NCI-H2171 (cell line): ENCODE data around the gene TXNL4B.
"Not testable (repeated sequence)": the region's sequence is repeated elsewhere in the genome, so short reads cannot be mapped to it uniquely, and the experiment has no call there.

Experiments
- DNase-seq: peaks from one replicate; lab custom pipeline; 2025; lab: John Stamatoyannopoulos, UW

Gene TXNL4B

GRCh38 chr16:72072514-72073342 lies 20.7 kb downstream of the TXNL4B start:
- no peak for DNase-seq

- no peak for DNase-seq
Measured at GRCh38 chr16:72068930-72069329, 24.5 kb downstream of the TXNL4B start.

GRCh38 chr16:72066747-72067146 lies 26.7 kb downstream of the TXNL4B start:
- peak; percentile 16 for DNase-seq

DNA sequence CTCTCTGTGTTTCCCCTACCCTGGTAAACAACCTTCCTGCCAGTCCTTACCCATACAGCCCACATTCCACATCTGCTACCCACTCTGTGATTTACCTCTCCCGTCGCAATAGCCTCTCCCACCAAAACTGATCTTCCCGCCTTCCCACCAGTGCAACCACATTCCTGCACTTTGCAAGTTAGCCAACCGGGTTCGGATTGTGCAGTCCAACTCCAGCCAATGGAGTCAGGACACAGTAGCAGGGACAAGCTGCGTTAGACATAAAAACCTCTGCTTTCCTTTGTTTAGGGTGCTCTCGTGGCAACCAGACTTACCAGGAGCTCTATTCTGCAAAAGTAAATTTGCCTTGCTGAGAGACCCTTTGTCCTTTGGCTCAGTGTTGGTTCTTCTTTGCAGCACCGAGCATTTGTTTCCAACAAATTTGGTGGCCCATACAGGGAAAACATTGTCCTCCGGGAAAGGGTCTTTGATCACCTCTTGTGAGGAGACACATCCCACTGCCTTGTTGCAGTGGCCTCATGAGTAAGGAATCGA lies 29.0 kb downstream of the TXNL4B start:
- no peak for DNase-seq

GRCh38 chr16:72061564-72061963 lies 31.9 kb downstream of the TXNL4B start:
- DNase-seq = no peak

GRCh38 chr16:72060405-72060804 lies 33.0 kb downstream of the TXNL4B start:
- DNase-seq = no peak

- DNase-seq = not testable (repeated sequence)
Measured at GRCh38 chr16:72059060-72059459, 34.4 kb downstream of the TXNL4B start.

- DNase-seq = not testable (repeated sequence)
Measured at GRCh38 chr16:72057313-72057712, 36.1 kb downstream of the TXNL4B start.

DNA sequence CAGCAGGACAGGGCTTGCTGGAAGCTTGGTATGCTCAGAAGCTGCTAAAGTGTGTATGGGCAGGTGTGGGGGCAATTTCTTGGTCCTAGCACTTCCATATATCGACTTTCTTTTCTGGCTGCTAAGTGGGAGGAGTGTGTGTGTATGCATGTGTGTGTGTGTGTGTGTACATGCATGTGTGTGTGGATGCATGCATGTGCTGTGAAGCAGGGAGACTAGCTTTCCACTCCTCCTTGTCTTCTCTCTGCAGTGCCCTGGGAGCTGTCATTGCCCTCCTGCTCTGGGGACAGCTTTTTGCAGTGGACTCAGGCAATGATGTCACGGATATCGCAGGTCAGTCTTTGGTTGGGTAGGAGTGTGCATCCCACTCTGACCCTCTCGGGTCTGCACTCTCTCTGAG lies 37.5 kb downstream of the TXNL4B start:
- no peak for DNase-seq

DNA sequence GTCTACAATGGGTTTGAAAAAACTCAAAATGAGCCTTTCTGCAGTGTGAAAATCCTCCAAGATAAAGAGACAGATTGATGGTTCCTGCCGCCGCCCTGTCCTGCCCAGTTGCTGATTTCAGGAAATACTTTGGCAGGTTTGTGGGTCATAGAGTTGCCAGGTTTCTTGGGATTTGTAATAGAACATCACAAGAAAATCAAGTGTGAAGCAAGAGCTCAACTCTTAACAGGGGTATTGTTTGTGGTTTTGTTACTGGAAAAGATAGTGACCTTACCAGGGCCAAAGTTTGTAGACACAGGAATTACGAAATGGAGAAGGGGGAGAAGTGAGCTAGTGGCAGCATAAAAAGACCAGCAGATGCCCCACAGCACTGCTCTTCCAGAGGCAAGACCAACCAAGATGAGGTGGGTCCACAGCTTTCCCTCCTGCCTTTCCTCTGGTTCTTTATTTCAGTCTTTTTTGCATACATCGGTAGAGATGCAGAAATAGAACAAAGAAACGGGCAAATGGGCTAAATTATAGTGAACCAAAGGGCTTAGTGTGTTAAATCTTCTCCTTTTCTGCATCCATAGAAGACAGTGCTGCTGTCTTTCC lies 39.1 kb downstream of the TXNL4B start, which contains the start of gene HP:
Gene HP, plus strand, starts transcription at position 252 of the 594 bp plus-strand sequence. Its CDS starts 148 bp downstream, at position 400.
- DNase-seq = not testable (repeated sequence)

DNA sequence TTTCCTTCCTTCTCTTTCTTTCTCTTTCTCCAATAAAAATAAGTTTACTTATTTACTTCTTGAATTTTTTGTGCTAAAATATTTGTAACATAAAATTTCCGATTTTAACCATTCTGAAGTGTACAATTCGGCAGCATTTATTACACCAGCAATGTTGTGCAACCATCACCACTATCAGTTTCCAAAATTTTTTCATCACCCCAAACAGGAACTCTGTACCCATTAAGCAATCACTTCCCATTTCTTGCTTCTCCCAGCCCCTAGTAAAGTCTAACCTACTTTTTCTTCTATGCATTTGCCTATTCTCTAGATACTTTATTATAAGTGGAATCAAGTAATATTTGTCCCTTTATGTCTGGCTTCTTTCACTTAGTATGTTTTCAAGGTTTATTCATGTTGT lies 41.6 kb downstream of the TXNL4B start:
- DNase-seq = no peak

- DNase-seq = no peak
Measured at GRCh38 chr16:72050769-72051464, 42.5 kb downstream of the TXNL4B start.

DNA sequence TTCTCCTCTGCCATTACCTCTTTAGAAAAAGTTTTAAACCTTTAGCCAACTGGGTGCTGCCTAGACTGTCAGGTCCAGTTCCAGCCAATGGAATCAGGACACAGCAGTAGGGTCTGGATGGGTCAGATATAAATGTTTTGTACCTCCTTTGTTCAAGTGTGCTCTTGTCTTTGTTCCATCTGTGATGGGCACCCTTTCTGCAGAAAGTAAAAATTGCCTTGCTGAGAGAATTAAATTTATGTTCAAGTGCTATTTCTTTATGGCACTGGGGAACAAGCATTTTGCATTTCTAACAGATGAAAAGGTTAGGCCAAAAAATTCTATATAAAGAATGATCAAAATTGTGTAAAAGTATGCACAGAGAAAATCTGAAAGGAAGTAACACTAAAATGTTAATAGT lies 44.3 kb downstream of the TXNL4B start:
- DNase-seq = no peak

- DNase-seq = no peak
Measured at GRCh38 chr16:72044825-72045359, 48.5 kb downstream of the TXNL4B start.

GRCh38 chr16:72044296-72044695 lies 49.1 kb downstream of the TXNL4B start:
- DNase-seq = no peak

GRCh38 chr16:72043539-72043938 lies 49.9 kb downstream of the TXNL4B start:
- no peak for DNase-seq

DNA sequence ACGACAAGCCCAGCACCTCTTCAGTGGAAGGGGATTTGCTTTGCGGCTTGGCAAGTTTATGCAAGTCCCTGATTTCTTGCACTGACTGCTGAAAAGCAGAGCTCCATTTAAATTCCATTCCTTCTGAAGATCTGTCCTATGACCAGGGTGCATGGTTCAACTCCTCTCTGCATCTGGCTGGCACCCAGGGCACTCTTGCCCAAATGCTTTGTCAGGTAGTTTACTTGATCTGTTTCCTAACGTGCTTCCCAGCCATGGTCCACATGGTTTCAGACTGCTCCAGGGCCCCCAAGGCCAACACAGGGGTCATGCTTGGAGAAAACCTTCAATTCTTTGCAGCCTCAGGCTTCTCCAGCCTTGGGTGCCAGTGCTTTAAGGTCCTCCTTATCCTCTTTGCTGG lies 50.4 kb downstream of the TXNL4B start:
- DNase-seq = no peak

DNA sequence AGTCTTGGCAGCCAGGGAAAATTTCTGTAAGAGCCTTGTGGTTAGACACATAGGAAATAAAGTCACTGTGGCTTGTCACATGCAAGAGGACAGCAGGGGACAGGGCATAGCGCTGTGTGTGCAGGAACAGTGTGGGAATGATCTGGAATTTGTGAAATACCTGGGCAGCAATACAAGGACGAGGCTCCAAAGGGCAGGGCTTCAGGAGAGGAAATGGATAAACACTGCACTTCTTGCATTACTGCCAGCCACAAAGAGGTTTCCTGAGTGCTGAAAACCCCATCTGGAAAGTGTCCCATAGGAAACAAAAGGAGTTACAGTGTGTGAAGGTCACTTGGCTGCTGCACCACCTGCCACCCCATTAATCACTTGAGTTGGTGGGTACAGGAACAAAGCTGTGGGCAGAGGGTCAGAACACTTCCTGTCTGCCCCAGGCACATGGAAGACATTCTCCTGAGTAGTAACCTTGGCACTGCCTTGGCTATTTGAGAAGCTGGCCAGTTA lies 51.2 kb downstream of the TXNL4B start:
- no peak for DNase-seq

DNA sequence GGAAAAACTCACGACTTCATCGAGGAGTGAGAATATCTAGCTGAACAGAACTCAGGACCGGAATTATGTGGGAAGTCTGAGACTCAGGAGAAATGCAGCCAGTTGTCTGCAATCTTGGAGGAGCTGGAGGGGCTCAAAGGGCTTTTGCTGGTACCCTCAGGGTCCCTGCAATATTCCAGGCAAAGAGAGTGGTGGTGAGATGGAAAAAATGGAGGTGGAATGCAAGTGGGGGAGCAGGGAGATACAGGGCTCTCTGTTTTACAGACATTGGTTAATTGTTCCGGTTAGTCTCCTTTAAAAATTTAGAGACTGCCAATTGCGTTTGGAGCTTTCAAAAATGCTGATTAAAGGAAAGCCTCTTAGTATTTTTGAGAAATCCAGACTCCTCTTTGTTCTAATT lies 57.3 kb downstream of the TXNL4B start:
- DNase-seq = no peak
